Pancreas (tissue), 10 donors: ENCODE measurements around the gene SANBR. TPM values are rescaled to one million over a fixed set of nuclear protein-coding genes. Genes with fewer than 3 reads are reported as not detected.
"Not testable (repeated sequence)": the region's sequence is repeated elsewhere in the genome, so short reads cannot be mapped to it uniquely, and the experiment has no call there.

ENCODE experiments used
- ATAC-seq, 4 donors: fragments of 200-7000 bp; cut with Tn5 transposase; one replicate each; pipeline versions ENCODE4 v1.8.0 to v1.9.1; 2020; ENCODE audit warnings: mild to moderate bottlenecking in 4 of 4, moderate library complexity in 4 of 4
- DNase-seq, 6 donors: peaks; one replicate each; pipeline ENCODE4 v3.0.0-alpha.2; 2020
- FAIRE-seq: peaks from 2 replicates; lab custom pipeline; 2012; peaks lifted over from hg19 to GRCh38; lab: Jason Lieb, UNC
- H3K27ac ChIP-seq, 4 donors: fragments of 200-600 bp; sonication (generic); 1 replicate in 3 of 4; 2 replicates in 1 of 4; pipeline versions ENCODE4 v1.5.0 to v1.8.0; 2020
- H3K27me3 ChIP-seq, 4 donors: fragments of 200-600 bp; one replicate each; pipeline ENCODE4 v1.8.0; 2021
- H3K36me3 ChIP-seq, 3 donors: fragments of 200-600 bp; sonication (generic) in 1 of 3; one replicate each; pipeline versions ENCODE4 v1.5.0 to v1.8.0; 2020 to 2021
- H3K4me1 ChIP-seq, 3 donors: fragments of 200-600 bp; one replicate each; pipeline ENCODE4 v1.8.0; 2021
- H3K4me3 ChIP-seq, 4 donors: fragments of 200-600 bp; sonication (generic) in 2 of 4; one replicate each; pipeline versions ENCODE4 v1.5.0 to v1.8.0; 2020 to 2021
- H3K9me3 ChIP-seq, 4 donors: fragments of 200-600 bp; one replicate each; pipeline ENCODE4 v1.8.0; 2021
- CTCF ChIP-seq, 4 donors: fragments of 200-600 bp; sonication (generic) in 3 of 4; IDR thresholded peaks; one replicate each; pipeline versions ENCODE4 v1.5.0 to v1.8.0; 2021; ENCODE audit warnings: antibody characterized with exemption in 4 of 4
- WGBS, 2 donors: extraction: QIAGEN DNeasy Blood & Tissue Kit; methylation state at CpG; one replicate each; pipeline ENCODE4 v1.1.7; 2013; 5-methylcytosine and 5-hydroxymethylcytosine counted together
- intact Hi-C, 3 donors: fragments of 100-400 bp; cut with DNase I; formaldehyde crosslinking; loops; one replicate each; pipeline versions ENCODE4 v1.11.1 to v1.14.2; 2022
- polyA plus RNA-seq, 2 donors: library from polyadenylated mRNA; stranded (reverse); fragments of 200-250 nt; gene quantifications; one replicate each; pipeline ENCODE4 v1.2.3, GENCODE V29; 2013
- total RNA-seq, 6 donors: library from RNA; stranded (reverse); fragmentation: NEBNext Ultra II Directional in 4 of 6; extraction: Animal tissue kit (Norgen Biotek cat#: 25700) in 4 of 6; gene quantifications; one replicate each; pipeline versions ENCODE4 v1.2.1 to v1.2.4, GENCODE V29; 2021 to 2023
- donor health status: healthy with polysubstance abuse.
- donor health status: DM: no; HTN: no; CAD: no; lungs with moderate emphysema.
- donor health status: DM: no; HTN: no; CAD: no.
- donor health status: control.
- donor health status: control.
- donor health status: Bipolar disorder and iron deficiency.
- donor health status: DM: yes; HTN: yes; CAD: no.
- donor health status: DM: no; HTN: no; CAD: no.
- donor health status: DM: no; HTN: no; CAD: no.
- donor health status: DM: yes; HTN: yes; CAD: no.

The SANBR gene
- total and polyA plus RNA-seq, 8 donors = 1.7 to 5.1 (median 3.1) TPM

- FAIRE-seq = no peak
- intact Hi-C loops = no loop called here
- Histone ChIP-seq H3K9me3 (no peaks in the 10 kb centered on the region), H3K4me1 (peaks cover 0 to 14% (median 11%) of the 10 kb centered on the region in 3 donors), H3K4me3 (no peak overlapping the region), H3K36me3 (no peaks in the 10 kb centered on the region), H3K27me3 (no peaks in the 10 kb centered on the region), H3K27ac (no peak overlapping the region)
- TF ChIP-seq CTCF (IDR thresholded peaks at IDR 0.05) = no peak
- DNase-seq = no peak
- 77 to 79% methylated on average over 4 of the region's 4 CpGs for WGBS, 2 donors
- no peak for ATAC-seq
Observed at GRCh38 chr2:61023670-61024069, 42.0 kb upstream of the SANBR start.

- FAIRE-seq (no peak), ATAC-seq (no peak), DNase-seq (no peak)
- peaks cover 8 to 25% (median 11%) of the 10 kb centered on the region in 3 donors for H3K36me3 ChIP-seq
- no peaks in the 10 kb centered on the region for H3K9me3 ChIP-seq
- 91 to 98% methylated on average over 3 of the region's 3 CpGs for WGBS, 2 donors
- H3K27me3 ChIP-seq = no peaks in the 10 kb centered on the region
- TF ChIP-seq CTCF (IDR thresholded peaks at IDR 0.05) = no peak
- no peaks in the 10 kb centered on the region for H3K4me1 ChIP-seq
- H3K4me3 ChIP-seq = no peak overlapping the region
- intact Hi-C loops = no loop called here
- no peak overlapping the region for H3K27ac ChIP-seq
Observed at GRCh38 chr2:61029533-61029932, 36.1 kb upstream of the SANBR start.

GRCh38 chr2:61034592-61034991 lies 31.1 kb upstream of the SANBR start:
- H3K9me3 ChIP-seq, H3K27me3 ChIP-seq, H3K4me3 ChIP-seq, FAIRE-seq, intact Hi-C loops, H3K4me1 ChIP-seq, DNase-seq, H3K27ac ChIP-seq, ATAC-seq: not testable (repeated sequence)
- peaks cover 8 to 35% (median 11%) of the 10 kb centered on the region in 3 donors for H3K36me3 ChIP-seq
- 96% methylated on average over 9 of the region's 9 CpGs for WGBS, 2 donors

GRCh38 chr2:61036643-61037042 lies 29.0 kb upstream of the SANBR start:
- 94 to 100% methylated on average over 2 of the region's 2 CpGs for WGBS, 2 donors
- not testable (repeated sequence) for FAIRE-seq

GRCh38 chr2:61042807-61043206 lies 22.9 kb upstream of the SANBR start:
- FAIRE-seq = no peak
- Histone ChIP-seq H3K27me3 (no peaks in the 10 kb centered on the region), H3K4me1 (peaks cover 0 to 21% (median 6%) of the 10 kb centered on the region in 3 donors), H3K9me3 (no peaks in the 10 kb centered on the region), H3K27ac (no peak overlapping the region), H3K4me3 (no peak overlapping the region), H3K36me3 (no peaks in the 10 kb centered on the region)
- TF ChIP-seq CTCF (IDR thresholded peaks at IDR 0.05) = no peak
- ATAC-seq = peak in 1 of 4 donors; percentile 48
- WGBS, 2 donors = 69 to 80% methylated on average over 3 of the region's 3 CpGs
- DNase-seq = no peak
- intact Hi-C loops = no loop called here

More at GRCh38 chr2:61036643-61037042, 29.0 kb upstream of the SANBR start:
- H3K4me3 ChIP-seq, H3K4me1 ChIP-seq, DNase-seq, intact Hi-C loops, ATAC-seq, H3K27ac ChIP-seq, H3K9me3 ChIP-seq, H3K27me3 ChIP-seq: not testable (repeated sequence)
- peaks cover 4 to 33% (median 4%) of the 10 kb centered on the region in 3 donors for H3K36me3 ChIP-seq

- peak; percentile 51 to 73 (median 58) for ATAC-seq
- no peak overlapping the region for H3K27ac ChIP-seq
- peaks cover 0 to 21% (median 6%) of the 10 kb centered on the region in 3 donors for H3K4me1 ChIP-seq
- no peak for DNase-seq
- H3K4me3 ChIP-seq = no peak overlapping the region
- no peak for TF ChIP-seq CTCF (IDR thresholded peaks at IDR 0.05)
- no peaks in the 10 kb centered on the region for H3K9me3 ChIP-seq
- intact Hi-C loops = no loop called here
- no peak for FAIRE-seq
- 59 to 72% methylated on average over 4 of the region's 4 CpGs for WGBS, 2 donors
- H3K27me3 ChIP-seq = no peaks in the 10 kb centered on the region
- peaks cover 0 to 11% (median 0%) of the 10 kb centered on the region in 3 donors for H3K36me3 ChIP-seq
Observed at GRCh38 chr2:61044636-61045035, 21.0 kb upstream of the SANBR start.
